GM19193 (cell line): ENCODE measurements around the gene PIEZO2.

Source experiments
- POLR2A ChIP-seq: IDR thresholded peaks from 4 replicates; pipeline ENCODE4 v1.6.1; 2011; ENCODE audit not compliant: insufficient read depth, insufficient read length; ENCODE audit errors: extremely low read depth

The PIEZO2 gene

DNA sequence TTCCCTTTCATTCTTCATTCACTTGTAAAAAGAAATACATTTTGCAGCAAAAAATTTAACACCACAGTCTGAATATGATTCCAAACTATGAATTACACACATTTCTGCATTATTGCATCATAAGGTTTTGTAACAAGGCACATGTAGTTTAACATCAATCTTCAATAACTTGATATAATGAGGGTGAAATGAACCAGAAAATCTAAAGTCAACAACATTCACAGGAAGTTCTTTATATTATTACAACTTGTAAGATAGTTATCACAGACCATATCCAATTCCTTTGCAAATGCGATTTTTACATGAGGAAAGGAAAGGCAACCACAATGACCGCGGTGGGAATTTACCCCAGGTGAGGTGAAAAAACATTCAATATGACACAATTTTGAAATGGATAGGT lies 410.2 kb downstream of the PIEZO2 start:
- no peak for TF ChIP-seq POLR2A

DNA sequence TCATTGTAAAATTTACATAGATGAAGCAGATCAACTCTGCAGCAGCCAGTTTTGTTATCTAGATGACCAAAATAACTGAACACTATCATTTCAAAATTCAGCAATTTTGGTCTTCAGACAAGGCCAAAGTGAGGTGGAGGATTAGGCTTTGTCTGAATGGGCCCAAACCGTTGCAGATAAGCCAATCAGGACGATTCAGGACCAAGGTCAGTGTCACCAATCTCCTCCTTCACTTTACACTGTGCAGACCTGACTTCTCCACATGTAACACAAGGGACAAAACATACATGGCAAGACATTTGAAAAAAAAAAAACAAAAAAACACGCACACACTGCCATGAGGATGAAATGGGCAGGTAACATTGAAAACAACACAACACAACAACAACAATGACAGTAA lies 412.4 kb downstream of the PIEZO2 start:
- no peak for TF ChIP-seq POLR2A

DNA sequence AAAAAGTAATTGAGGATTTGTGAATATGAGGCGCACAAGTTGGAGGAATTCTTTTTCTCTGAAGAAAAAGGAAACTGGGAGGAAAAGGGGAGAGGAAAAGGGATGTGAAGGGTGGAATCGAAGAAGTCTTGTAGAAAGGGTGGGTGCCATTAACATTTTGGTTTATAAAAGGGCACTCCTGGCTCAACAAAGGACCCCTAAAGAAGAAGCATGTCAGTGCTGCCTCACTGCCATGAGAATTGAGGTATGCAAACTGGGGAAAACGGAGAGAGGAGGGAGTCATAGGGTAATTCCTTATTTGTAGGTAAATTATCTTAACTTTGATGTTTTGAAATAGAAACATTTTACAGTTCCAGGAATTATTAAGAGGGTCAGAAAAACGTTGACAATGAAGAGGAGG lies 416.4 kb downstream of the PIEZO2 start:
- no peak for TF ChIP-seq POLR2A

DNA sequence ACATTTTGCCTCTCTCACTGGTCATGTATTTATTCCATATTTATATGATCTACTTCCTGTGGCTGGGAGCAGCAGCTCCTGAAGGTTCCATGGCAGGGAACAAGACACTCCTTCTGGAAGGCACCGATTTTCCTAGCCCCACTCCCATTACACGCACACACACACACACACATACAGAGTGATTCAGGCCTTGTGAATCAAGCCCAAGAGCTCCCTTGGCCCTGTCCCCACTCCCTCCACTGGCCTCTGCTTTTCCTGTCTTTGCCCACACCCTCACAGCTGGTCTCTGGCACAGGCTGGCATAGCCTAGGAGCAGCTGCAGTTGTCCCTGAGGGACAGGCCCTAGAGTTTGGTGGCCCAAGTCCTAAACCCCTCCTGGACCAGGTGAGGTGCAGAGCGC lies 421.9 kb downstream of the PIEZO2 start:
- no peak for TF ChIP-seq POLR2A

DNA sequence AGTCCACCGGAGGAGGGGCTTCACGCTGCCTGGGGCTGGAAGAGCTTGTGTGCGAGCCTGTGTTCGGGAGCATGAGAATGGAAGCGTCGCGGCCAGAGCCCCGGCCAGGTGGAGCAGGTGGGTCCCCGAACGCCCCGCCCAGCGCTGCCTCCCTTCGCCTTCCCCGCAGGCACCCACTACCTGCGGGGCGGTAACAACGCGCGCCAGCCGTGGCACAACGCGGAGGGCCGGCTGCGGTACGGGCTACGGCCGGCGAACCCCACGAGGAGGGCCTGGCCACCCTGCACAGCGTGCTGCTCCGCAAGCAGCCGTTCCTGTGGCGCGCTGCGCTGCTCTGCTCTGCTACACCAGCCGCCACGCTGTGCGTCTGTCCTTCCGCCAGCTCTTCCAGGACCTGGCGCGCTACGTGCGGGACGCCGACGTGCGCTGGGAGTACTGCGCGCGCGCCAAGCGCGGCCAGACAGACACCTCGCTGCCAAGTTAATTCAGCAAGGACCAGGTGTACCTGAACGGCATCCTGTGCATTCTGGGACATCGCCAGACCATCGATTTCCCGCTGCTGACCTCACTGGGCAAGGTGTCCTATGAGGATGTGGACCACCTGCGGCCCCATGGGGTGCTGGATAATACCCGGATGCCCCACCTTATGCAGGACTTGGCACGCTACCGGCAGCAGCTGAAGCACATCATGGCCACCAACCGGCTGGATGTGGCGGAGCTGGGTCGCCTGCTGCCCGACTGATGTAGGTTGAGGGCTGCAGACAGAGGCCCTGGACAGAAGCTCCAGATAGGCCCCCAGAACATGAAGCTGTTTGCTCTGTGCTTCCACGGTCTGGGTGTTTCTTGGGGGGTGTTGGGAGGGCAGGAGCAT lies 422.9 kb downstream of the PIEZO2 start:
- no peak for TF ChIP-seq POLR2A

DNA sequence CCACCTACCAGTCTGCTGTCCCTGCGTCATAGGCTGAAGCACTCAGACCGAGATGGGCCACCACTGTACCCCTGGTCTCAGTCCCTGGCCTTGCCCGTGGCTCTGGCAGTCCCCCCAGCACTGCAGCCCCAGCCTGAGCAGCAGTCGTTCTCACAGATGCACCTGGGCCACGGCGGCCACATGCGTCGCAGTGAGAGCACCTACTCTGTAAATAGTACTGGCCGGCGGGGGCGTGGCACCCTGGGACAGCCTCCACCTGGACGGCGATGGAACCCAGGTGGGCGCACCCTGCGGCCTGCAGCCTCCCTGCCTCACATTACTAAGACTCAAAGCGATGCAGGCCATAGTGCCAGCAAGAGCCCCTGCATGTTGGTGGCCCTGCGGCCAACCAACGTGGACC lies 424.7 kb downstream of the PIEZO2 start:
- no peak for TF ChIP-seq POLR2A

DNA sequence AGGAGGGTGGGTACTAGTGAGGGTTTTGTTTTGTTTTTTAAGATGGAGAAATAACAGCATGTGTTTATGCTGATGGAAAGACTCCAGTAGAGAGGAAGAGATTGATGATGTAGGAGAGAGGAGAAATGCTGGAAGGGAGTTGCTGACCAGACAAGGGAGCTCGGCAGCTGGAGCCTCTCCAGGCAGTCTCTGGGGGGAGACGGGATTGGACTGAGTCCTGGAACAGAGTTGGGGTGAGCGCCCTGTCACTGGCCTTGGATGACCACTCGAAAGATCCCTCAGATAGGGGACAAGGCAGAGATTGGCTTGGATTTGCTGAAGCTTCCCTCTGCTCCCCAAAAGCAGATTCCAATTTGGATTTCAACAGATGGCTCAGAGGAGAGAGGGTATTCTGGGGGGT lies 425.9 kb downstream of the PIEZO2 start:
- no peak for TF ChIP-seq POLR2A

DNA sequence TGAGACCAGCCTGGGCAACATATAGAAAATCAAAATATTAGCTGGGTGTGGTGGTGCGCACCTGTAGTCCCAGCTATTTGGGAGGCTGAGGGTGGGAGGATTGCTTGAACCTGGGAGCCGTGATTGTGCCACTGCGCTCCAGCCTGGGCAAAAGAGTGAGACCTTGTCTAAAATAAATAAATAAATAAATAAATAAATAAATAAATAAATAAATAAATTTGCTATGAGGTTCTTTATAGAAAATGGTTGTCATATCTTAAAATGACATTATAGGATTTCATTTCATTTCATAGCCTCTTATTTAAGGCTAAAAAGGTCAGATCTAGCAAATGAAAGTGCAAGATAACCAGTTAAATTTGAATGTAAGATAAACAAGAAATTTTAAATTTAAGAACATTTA lies 430.6 kb downstream of the PIEZO2 start:
- no peak for TF ChIP-seq POLR2A

DNA sequence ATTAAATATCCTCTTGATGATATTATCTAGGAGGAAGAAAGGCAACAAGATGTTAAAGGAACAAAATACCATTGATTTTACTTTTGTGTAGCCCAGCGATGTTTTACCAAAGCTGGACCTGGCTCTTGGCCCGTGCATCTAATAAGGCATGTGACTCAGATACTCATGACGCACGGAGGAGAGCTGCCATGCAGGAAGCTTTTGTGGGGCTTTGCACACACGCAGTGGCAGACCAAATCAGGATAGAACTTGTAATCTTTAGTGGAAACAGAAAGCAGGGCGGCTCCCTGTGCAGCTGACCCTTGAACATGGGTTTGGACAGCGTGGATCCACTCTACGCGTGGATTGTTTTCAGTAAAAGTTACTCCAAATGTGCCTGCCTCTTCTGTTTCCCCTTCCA lies 433.6 kb downstream of the PIEZO2 start:
- no peak for TF ChIP-seq POLR2A

DNA sequence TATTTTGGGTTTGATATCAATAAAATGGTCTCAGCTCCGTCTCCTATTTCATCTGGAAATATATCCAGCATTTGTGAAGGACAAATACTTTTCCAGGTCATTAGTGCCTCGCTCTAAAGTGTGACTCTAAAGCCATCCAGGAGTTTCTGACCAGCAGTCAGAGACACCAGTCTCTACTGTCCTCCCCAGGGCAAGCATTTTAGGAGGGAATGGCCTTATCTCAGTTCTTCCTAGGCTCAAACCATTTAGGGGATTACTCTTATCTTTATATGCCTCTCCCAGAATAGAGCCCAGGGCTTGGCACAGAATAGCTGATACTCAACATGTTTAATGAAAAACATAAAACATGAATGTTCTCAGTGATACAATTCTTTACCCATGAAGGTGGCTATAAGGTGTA lies 436.0 kb downstream of the PIEZO2 start:
- no peak for TF ChIP-seq POLR2A

DNA sequence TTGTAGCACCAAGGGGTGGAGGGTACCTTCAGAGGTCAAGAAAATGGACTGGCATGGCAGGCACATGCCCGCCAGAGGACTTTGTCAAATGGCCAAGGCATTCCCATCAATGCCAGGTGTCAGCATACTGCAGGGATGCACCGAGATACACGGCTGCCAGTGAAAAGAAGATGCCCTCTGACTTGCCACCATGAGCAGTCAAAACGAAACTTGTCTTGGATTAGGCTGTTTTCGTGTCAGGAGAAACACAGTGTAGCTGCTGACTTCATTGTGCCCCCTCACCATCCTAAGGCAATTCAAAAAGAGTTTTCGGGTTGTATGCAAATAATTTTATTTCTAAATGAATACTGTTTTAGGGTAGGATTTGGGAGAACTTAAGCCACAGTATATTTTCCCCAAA lies 442.1 kb downstream of the PIEZO2 start:
- TF ChIP-seq POLR2A, result no peak

DNA sequence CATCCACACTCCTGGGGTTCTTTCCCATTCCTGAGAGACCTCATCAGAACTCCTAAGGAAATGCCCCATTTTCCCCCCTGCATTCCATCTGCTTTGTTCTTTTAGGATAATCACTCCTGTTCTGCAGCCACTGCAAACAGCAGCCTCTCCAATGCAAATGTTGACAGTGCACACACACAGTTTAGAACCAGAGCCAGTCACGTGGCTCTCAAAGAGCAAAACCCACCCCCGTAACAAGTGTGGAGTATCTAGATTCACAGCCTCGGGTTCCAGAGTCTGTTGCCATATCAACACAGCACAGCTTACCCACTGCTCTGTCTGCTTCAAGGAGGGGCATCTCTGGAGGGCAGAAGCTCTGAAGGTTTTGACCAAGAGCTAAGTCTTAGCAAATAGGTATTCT lies 443.6 kb downstream of the PIEZO2 start:
- no peak for TF ChIP-seq POLR2A

DNA sequence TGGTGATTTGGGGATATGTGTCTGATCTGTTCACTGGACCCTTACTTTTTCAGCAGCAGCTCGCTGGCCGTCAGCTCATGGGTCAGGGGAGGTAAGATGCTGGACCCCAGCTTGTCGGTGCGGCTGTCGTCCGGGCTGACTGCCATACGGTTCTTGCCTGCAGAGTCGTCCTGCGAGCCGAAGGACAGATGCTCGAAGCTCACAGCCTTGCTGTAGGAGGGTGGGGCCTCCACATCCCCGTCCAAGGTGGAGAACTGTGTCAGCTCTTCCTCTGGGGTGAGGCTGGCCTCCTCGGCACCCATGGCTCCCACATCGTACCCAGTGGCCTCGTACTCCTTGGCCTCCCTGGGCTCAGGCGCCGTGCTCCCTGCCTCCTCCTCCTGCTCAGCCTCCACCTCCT lies 444.1 kb downstream of the PIEZO2 start:
- TF ChIP-seq POLR2A, result no peak

DNA sequence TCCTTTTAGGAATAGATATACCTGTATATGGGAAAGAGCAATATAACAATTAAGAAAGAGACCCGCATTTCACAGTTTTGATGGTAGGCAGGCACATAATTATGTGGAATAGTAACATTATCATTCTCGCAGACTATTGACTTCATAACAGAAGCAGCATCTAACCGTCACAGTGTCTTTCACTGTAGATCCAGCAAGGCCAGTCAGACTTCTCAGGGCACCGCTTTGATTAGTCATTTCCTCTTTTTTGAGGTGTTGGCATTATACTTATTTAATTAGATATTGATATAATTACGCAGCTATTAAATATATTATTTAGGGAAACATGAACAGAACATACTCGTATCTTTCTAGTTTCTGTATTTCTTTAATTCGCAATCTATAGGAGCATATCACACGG lies 447.2 kb downstream of the PIEZO2 start:
- no peak for TF ChIP-seq POLR2A

DNA sequence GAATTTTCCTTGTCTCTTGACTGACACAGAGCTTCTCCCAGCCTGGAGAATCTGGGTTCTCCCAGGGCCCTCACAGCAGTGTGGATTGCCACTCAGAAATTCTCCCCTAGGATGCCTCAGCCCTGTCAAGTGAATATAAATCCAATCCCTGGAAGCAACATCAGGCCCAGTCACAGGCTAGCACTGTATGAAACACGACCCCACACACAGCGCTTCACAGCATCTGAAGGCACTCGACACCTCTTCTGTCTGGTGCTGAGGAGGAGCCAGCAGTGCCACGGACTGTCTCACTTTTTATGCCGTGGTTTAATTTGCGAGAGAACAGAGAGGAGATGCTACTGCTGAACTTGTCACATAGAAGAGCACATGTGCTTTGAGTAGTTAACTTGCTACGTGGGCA lies 459.0 kb downstream of the PIEZO2 start:
- no peak for TF ChIP-seq POLR2A

DNA sequence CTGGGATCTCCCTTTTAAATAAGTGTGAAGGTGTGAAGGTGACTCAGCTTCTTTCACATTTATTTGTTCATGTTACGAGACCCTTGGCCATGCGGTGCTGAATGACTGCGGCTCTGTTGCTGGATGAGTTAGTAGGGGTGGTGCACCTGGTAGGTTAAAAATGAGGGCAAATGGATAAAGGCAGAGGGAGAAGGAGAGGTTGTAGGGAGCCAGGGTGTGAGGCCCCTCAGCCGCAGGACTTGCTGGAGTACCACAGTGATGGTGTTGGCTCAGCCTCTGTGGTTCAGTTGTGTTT lies 459.4 kb downstream of the PIEZO2 start:
- TF ChIP-seq POLR2A, result no peak
